GM12878 (cell line): Measurements from ENCODE around the gene CORO2B. TPM values are rescaled to one million over a fixed set of nuclear protein-coding genes. Genes with fewer than 3 reads are reported as not detected.

Source experiments
- ATAC-seq: fragments of 200-7000 bp; cut with Tn5 transposase; 3 replicates; pipeline ENCODE4 v1.9.1; 2020; ENCODE audit warnings: mild to moderate bottlenecking, moderate library complexity
- BruUV-seq: library from RNA; stranded (reverse); fragments of 400-500 nt; replicated peaks from 2 replicates; lab custom pipeline; 2021; lab: Mats Ljungman, UMichigan
- CTCF ChIA-PET: fragments of 300-600 bp; sonication (Branson Sonifier 250); formaldehyde crosslinking; extraction: SDS; loops from one replicate; lab custom pipeline; 2021; ENCODE audit warnings: inconsistent platforms; lab: Yijun Ruan, JAX
- POLR2A ChIA-PET: fragments of 350-600 bp; formaldehyde crosslinking; extraction: SDS; loops from one replicate; lab custom pipeline; 2021; ENCODE audit warnings: inconsistent platforms; lab: Charles Lee
- RAD21 ChIA-PET: fragments of 300-600 bp; sonication (Branson Sonifier 250); formaldehyde crosslinking; loops from one replicate; lab custom pipeline; 2023; ENCODE audit warnings: antibody characterized with exemption; ENCODE audit not compliant: unreplicated experiment; lab: Charles Lee
- SMC1A ChIA-PET: fragments of 300-600 bp; sonication (Branson Sonifier 250); formaldehyde crosslinking; loops from one replicate; lab custom pipeline; 2023; ENCODE audit not compliant: unreplicated experiment, uncharacterized antibody; lab: Charles Lee
- DNase-seq: peaks from one replicate; pipeline ENCODE4 v3.0.0-alpha.2; 2011; ENCODE audit warnings: low read depth, low spot score
- FAIRE-seq: peaks from 3 replicates; lab custom pipeline; 2011; peaks lifted over from hg19 to GRCh38; lab: Jason Lieb, UNC
- H2AFZ ChIP-seq: 2 replicates; pipeline ENCODE4 v1.6.0; 2011; ENCODE audit warnings: low read depth, low read length, control low read depth; ENCODE audit not compliant: control insufficient read depth
- H3K27ac ChIP-seq: 2 replicates; pipeline ENCODE4 v1.5.1; 2011; ENCODE audit warnings: control low read depth; ENCODE audit not compliant: control insufficient read depth, insufficient read depth
- H3K27me3 ChIP-seq, 2 experiments: replicated peaks in 1 of 2; 2 replicates each; pipeline versions ENCODE4 v1.6.0 to v1.6.1; 2011; ENCODE audit warnings: low read length in 1 of 2; ENCODE audit not compliant: control insufficient read depth in 2 of 2, insufficient read depth in 2 of 2
- H3K36me3 ChIP-seq, 2 experiments: 2 replicates each; pipeline ENCODE4 v1.5.1; 2011; ENCODE audit warnings: low read length in 1 of 2; ENCODE audit not compliant: control insufficient read depth in 2 of 2, insufficient read depth in 2 of 2
- H3K4me1 ChIP-seq: 2 replicates; pipeline ENCODE4 v1.6.1; 2011; ENCODE audit warnings: mild to moderate bottlenecking, low read length, moderate library complexity, mixed read lengths; ENCODE audit not compliant: control insufficient read depth, insufficient read depth
- H3K4me2 ChIP-seq: 2 replicates; pipeline ENCODE4 v1.6.0; 2011; ENCODE audit warnings: control low read depth; ENCODE audit not compliant: control insufficient read depth, insufficient read depth
- H3K4me3 ChIP-seq: fragments of 200-600 bp; sonication (generic); 2 replicates; pipeline ENCODE4 v1.5.1; 2016
- H3K79me2 ChIP-seq: 2 replicates; pipeline ENCODE4 v1.6.0; 2011; ENCODE audit warnings: low read length; ENCODE audit not compliant: control insufficient read depth, insufficient read depth
- H3K9ac ChIP-seq: 2 replicates; pipeline ENCODE4 v1.8.0; 2011; ENCODE audit warnings: low read length, control low read depth, mixed read lengths; ENCODE audit not compliant: control insufficient read depth, insufficient read depth
- H3K9me3 ChIP-seq: replicated peaks from 3 replicates; pipeline ENCODE4 v1.5.1; 2011; ENCODE audit warnings: mild to moderate bottlenecking, low read length; ENCODE audit not compliant: control insufficient read depth, insufficient read depth
- H4K20me1 ChIP-seq: 2 replicates; pipeline ENCODE4 v1.6.0; 2011; ENCODE audit not compliant: control insufficient read depth, insufficient read depth
- BACH1 ChIP-seq: fragments of 450-650 bp; IDR thresholded peaks from 2 replicates; pipeline ENCODE4 v1.6.1; 2017; ENCODE audit warnings: mild to moderate bottlenecking, borderline replicate concordance
- CEBPB ChIP-seq, 2 experiments: fragments of 150-350 bp in 1 of 2; IDR thresholded peaks; 2 replicates each; pipeline ENCODE4 v1.6.1; 2012 to 2014; ENCODE audit warnings: low read depth in 2 of 2, low read length in 2 of 2, borderline replicate concordance in 1 of 2, inconsistent platforms in 1 of 2
- CTCF ChIP-seq, 3 experiments: IDR thresholded peaks in 2 of 3; conservative IDR thresholded peaks in 1 of 3; 2 replicates each; pipeline ENCODE4 v1.5.1; 2011; ENCODE audit warnings: low read depth in 3 of 3, low read length in 3 of 3, mild to moderate bottlenecking in 3 of 3, control low read depth in 2 of 3, moderate library complexity in 2 of 3, inconsistent platforms in 1 of 3, mixed read lengths in 1 of 3; ENCODE audit not compliant: control insufficient read depth in 2 of 3, insufficient read depth in 1 of 3; ENCODE audit errors: extremely low read depth in 1 of 3
- ELK1 ChIP-seq: IDR thresholded peaks from 2 replicates; pipeline ENCODE4 v1.6.1; 2012; ENCODE audit warnings: low read depth, low read length, improper control_type of control experiment
- ETV6 ChIP-seq, 2 experiments: fragments of 450-650 bp in 1 of 2; IDR thresholded peaks in 1 of 2; conservative IDR thresholded peaks in 1 of 2; 2 replicates each; pipeline ENCODE4 v1.6.1; 2014; ENCODE audit warnings: antibody characterized with exemption in 1 of 2, borderline replicate concordance in 1 of 2, low read depth in 1 of 2, mild to moderate bottlenecking in 1 of 2, moderate library complexity in 1 of 2
- REST ChIP-seq: IDR thresholded peaks from 2 replicates; pipeline ENCODE4 v1.6.1; 2012; ENCODE audit warnings: mild to moderate bottlenecking, low read depth, low read length
- SMAD5 ChIP-seq: IDR thresholded peaks from 2 replicates; pipeline ENCODE4 v1.6.1; 2016; ENCODE audit warnings: antibody characterized with exemption, low read depth
- SREBF1 ChIP-seq: IDR thresholded peaks from 2 replicates; pipeline ENCODE4 v1.6.1; 2012; ENCODE audit warnings: mild to moderate bottlenecking, low read length
- SRF ChIP-seq, 2 experiments: IDR thresholded peaks; 2 replicates each; pipeline ENCODE4 v1.6.1; 2011; ENCODE audit warnings: low read depth in 2 of 2, low read length in 2 of 2, mild to moderate bottlenecking in 1 of 2, moderate library complexity in 1 of 2
- ZNF207 ChIP-seq: fragments of 450-650 bp; IDR thresholded peaks from 2 replicates; pipeline ENCODE4 v1.6.1; 2014; ENCODE audit warnings: antibody characterized with exemption, mild to moderate bottlenecking, borderline replicate concordance
- ZNF274 ChIP-seq: IDR thresholded peaks from one replicate; pipeline ENCODE4 v1.8.0; 2011; ENCODE audit not compliant: insufficient read length, insufficient read depth
- ZNF622 ChIP-seq: fragments of 450-650 bp; IDR thresholded peaks from 2 replicates; pipeline ENCODE4 v1.6.1; 2017; ENCODE audit warnings: mild to moderate bottlenecking, inconsistent platforms
- WGBS: methylation state at CpG from one replicate; pipeline ENCODE4 v1.1.6; 2016; ENCODE audit warnings: low lambda C conversion rate; ENCODE audit not compliant: insufficient replicate concordance, insufficient coverage; ENCODE audit errors: missing lambda C conversion rate; 5-methylcytosine and 5-hydroxymethylcytosine counted together
- in situ Hi-C: fragments of 300-500 bp; cut with MboI; formaldehyde crosslinking; loops from 9 replicates; pipeline ENCODE4 v1.14.3; 2018; ENCODE audit warnings: mixed read lengths
- intact Hi-C: fragments of 100-400 bp; cut with micrococcal nuclease; formaldehyde crosslinking; loops from one replicate; pipeline ENCODE4 v1.14.2; 2022; ENCODE audit not compliant: unreplicated experiment
- polyA plus RNA-seq, 11 experiments: library from polyadenylated mRNA; depleted of rRNA in 4 of 11; unstranded in 6 of 11; stranded (reverse) in 5 of 11; fragments of >200 nt; fragmentation: Nextera tagmentation in 4 of 11; fragmentation: Illumina TruSeq in 1 of 11; extraction: Ambion mirVana in 4 of 11; extraction: Trizol in 1 of 11; gene quantifications; 1 replicate in 1 of 11; 2 replicates in 10 of 11; pipeline versions ENCODE4 v1.2.1 to v1.2.3, GENCODE V29; 2011 to 2016; ENCODE audit warnings: inconsistent platforms in 2 of 11, missing spikeins in 2 of 11, low read depth in 1 of 11
- total RNA-seq, 4 experiments: library from RNA; depleted of rRNA in 3 of 4; stranded (reverse); fragments of >200 nt in 3 of 4; fragmentation: Illumina TruSeq in 1 of 4; extraction: Trizol in 1 of 4; gene quantifications; 2 replicates each; pipeline versions ENCODE4 v1.2.1 to v1.2.3, GENCODE V29; 2013 to 2021

CORO2B gene
- total and polyA plus RNA-seq, 10 of the 15 experiments (the other 5 are each of a cell fraction or from before 2014, with no cell fraction given) = 0.05 to 0.73 (median 0.13) TPM; not detected in 4

- TF ChIP-seq ELK1 (no peak), SMAD5 (no peak), SRF (IDR thresholded peaks at IDR 0.05; ENCODE audit: low read depth in 2 of 2, low read length in 2 of 2) (no peak), ZNF207 (no peak), BACH1 (no peak), ETV6 (conservative IDR thresholded peaks at IDR 0.05 in 1 of 2, IDR thresholded peaks at IDR 0.05 in 1 of 2; ENCODE audit: borderline replicate concordance in 1 of 2, low read depth in 1 of 2) (no peak)
These were observed 100.0 kb downstream of the CORO2B start (continued) for GRCh38 chr15:68678746-68679145.

GRCh38 chr15:68679161-68679560, 100.4 kb downstream of the CORO2B start:
- Histone ChIP-seq H3K4me2 (no peak overlapping the region), H3K4me1 (peaks cover 6% of the 10 kb centered on the region), H3K27ac (no peak overlapping the region), H2AFZ (no peak overlapping the region), H3K9me3 (no peaks in the 10 kb centered on the region), H3K36me3 (no peaks in the 10 kb centered on the region), H3K79me2 (no peaks in the 10 kb centered on the region), H3K4me3 (no peak overlapping the region), H3K9ac (no peak overlapping the region), H4K20me1 (no peaks in the 10 kb centered on the region), H3K27me3 (0 out of 4 replicates have a peak, but pooled peaks cover 0 to 5% of the 10 kb centered on the region in 2 experiments)
- intact Hi-C loops = no loop called here
- POLR2A ChIA-PET = no interaction called here
- BruUV-seq = no TSS peak
- in situ Hi-C loops = no loop called here
- FAIRE-seq (no peak), DNase-seq (no peak), ATAC-seq (no peak)
- SMC1A ChIA-PET = no interaction called here
- CTCF ChIA-PET = interaction anchor here (1.5 kb wide), 1 partner anchor 373 kb away, joined by 3 read pairs; no protein-coding TSS in a partner anchor
- RAD21 ChIA-PET = no interaction called here
- 17% methylated on average over 3 of the region's 3 CpGs for WGBS
- TF ChIP-seq CEBPB (IDR thresholded peaks at IDR 0.05; ENCODE audit: borderline replicate concordance in 1 of 2, low read depth in 2 of 2, low read length in 2 of 2) = no peak
- TF ChIP-seq CTCF (IDR thresholded peaks at IDR 0.05 in 2 of 3, conservative IDR thresholded peaks at IDR 0.05 in 1 of 3; ENCODE audit: control insufficient read depth in 2 of 3, extremely low read depth in 1 of 3, insufficient read depth in 1 of 3, low read depth in 3 of 3, low read length in 3 of 3) = no peak
- no peak for TF ChIP-seq REST
- TF ChIP-seq ZNF622 = no peak
- TF ChIP-seq ZNF274 = no peak
- TF ChIP-seq SREBF1 = no peak
